Epithelial cell of proximal tubule (primary cell): Measurements from ENCODE around the gene DDX27. TPM values are rescaled to one million over a fixed set of nuclear protein-coding genes. Genes with fewer than 3 reads are reported as not detected.

Source experiments
- DNase-seq: peaks from one replicate; pipeline ENCODE4 v3.0.0-alpha.2; 2011; ENCODE audit warnings: low read depth
- H3K4me3 ChIP-seq: 2 replicates; pipeline ENCODE4 v1.5.1; 2011; ENCODE audit warnings: low read depth, mild to moderate bottlenecking, low read length
- CTCF ChIP-seq: conservative IDR thresholded peaks from 2 replicates; pipeline ENCODE4 v1.5.1; 2012; ENCODE audit warnings: low read depth, mild to moderate bottlenecking, low read length
- total RNA-seq: library from RNA; depleted of rRNA; stranded (reverse); fragments of >200 nt; gene quantifications from 2 replicates; pipeline ENCODE4 v1.2.3, GENCODE V29; 2015

Gene DDX27, protein sequence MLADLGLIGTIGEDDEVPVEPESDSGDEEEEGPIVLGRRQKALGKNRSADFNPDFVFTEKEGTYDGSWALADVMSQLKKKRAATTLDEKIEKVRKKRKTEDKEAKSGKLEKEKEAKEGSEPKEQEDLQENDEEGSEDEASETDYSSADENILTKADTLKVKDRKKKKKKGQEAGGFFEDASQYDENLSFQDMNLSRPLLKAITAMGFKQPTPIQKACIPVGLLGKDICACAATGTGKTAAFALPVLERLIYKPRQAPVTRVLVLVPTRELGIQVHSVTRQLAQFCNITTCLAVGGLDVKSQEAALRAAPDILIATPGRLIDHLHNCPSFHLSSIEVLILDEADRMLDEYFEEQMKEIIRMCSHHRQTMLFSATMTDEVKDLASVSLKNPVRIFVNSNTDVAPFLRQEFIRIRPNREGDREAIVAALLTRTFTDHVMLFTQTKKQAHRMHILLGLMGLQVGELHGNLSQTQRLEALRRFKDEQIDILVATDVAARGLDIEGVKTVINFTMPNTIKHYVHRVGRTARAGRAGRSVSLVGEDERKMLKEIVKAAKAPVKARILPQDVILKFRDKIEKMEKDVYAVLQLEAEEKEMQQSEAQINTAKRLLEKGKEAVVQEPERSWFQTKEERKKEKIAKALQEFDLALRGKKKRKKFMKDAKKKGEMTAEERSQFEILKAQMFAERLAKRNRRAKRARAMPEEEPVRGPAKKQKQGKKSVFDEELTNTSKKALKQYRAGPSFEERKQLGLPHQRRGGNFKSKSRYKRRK
- total RNA-seq = 34.2 and 42.8 TPM in 2 replicates

DNA sequence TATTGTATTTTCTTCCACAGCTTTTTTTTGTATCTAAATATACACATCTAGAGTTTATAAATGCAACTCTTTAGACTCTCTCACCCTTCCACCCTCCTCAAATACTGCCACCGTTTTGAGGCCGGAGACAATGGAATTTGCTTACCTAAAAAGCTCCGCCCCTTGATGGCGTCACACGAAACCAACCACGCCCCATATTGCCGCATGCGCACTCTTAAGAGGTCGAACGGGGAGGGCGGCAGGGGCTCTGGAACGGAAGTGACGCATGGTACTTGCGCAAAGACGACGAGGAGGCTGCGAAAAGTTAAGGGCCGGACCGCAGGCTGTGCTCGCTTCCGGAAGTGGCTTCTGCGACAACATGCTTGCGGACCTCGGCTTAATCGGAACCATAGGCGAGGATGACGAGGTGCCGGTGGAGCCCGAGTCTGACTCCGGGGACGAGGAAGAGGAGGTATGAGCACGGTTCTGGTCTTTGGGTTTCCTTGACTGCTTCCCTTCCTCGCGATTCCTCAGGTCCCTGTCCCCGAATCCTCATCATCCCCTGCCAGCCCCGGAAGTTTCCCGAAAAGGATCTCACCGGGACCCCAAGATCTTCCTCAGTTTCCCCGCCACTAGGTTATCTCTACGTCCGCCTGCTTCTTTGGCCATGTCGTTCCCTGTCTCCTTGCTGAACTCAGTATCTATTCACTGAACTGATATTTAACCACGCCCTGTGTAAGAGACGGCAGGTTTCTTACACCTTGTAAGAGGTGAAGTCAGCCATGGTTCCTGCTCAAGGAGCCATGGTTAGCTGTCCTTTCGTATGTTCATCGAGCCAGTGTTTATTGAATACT is at the start of gene DDX27:
DDX27 (plus strand) TSS at position 326 of the 833 bp plus-strand sequence; CDS start at position 359, 33 bp downstream.
- DNase-seq = peak; percentile 89
- peak within 1 kb of the TSS; percentile 90 for H3K4me3 ChIP-seq
- TF ChIP-seq CTCF = no peak

DNA sequence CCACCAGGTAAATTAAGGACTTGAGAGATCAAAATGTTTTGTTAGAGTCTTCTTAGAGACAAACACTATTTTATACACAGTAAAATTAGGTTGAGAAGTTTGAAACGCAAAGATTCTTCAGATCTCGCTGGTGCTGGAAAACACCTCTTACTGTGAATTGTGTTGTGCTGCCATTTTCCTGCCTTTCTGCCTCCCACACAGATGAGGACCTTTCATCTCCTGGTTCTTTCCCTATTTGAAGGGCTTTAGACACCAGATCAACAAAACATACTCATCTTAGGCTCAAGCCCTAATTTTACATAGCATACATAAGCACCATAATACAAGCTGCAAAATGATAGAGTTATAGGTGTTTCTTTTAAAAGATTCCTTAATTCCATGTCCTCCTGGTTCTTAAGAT is 49.7 kb upstream of the DDX27 start:
- TF ChIP-seq CTCF = no peak
- no peak overlapping the region for H3K4me3 ChIP-seq
- DNase-seq = no peak

GRCh38 chr20:49170714-49171113 is 48.5 kb upstream of the DDX27 start:
- TF ChIP-seq CTCF = no peak

DNA sequence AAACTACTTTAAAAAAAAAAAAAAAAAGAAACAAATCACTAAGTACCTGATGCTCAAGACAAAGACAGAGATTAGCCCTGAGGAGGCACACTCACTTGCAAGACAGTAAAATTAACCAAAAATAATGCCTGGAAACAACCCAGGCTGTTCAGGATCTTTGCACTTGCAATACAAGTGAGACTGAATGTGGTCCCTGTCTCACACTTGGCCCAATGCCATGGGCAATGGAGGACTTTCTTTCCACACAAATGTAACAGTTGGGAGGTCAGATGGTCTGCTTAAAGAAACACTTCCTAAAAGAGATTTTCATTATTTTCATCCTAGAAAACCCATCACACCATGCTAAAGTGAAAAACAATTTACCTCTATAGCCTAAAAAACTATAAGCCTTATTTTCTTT is 47.3 kb upstream of the DDX27 start:
- DNase-seq = no peak
- H3K4me3 ChIP-seq = no peak overlapping the region
- no peak for TF ChIP-seq CTCF

More at GRCh38 chr20:49170714-49171113, 48.5 kb upstream of the DDX27 start:
- DNase-seq = no peak
- H3K4me3 ChIP-seq = no peak overlapping the region

DNA sequence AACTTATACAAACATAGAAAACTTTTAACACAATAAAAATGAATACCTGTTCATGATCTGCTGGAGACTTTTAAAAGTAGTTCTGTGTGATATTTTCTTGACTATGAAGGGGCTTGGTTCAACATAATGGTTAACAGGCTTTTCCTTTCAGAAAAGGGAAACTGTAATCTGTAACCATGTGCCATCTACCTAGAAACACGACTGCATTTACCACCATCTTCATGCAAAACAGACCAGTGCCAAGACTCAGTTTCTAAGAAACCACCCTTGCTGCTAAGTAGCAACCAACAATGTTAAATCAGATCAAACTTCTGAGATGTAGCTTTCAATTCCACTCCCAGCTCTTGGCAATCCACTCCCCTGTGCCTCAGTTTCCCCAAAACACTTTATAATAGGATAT is 46.8 kb upstream of the DDX27 start:
- no peak for TF ChIP-seq CTCF

GRCh38 chr20:49174183-49174582 is 45.0 kb upstream of the DDX27 start:
- no peak overlapping the region for H3K4me3 ChIP-seq
- TF ChIP-seq CTCF = no peak
- DNase-seq = no peak

More for the DNA sequence above, 46.8 kb upstream of the DDX27 start:
- H3K4me3 ChIP-seq = no peak overlapping the region
- no peak for DNase-seq
